Activated naive CD4-positive, alpha-beta T cell treated with anti-CD3 and anti-CD28 coated beads for 36 hours (primary cell): Measurements from ENCODE around the gene MYL5. TPM values are rescaled to one million over a fixed set of nuclear protein-coding genes. Genes with fewer than 3 reads are reported as not detected.
"Not testable (repeated sequence)": the region's sequence is repeated elsewhere in the genome, so short reads cannot be mapped to it uniquely, and the experiment has no call there.

Experiments used
- CTCF ChIA-PET: fragments of 350-600 bp; sonication (Branson Sonifier 250); formaldehyde crosslinking; loops from one replicate; lab custom pipeline; 2021; ENCODE audit warnings: antibody characterized with exemption; lab: Charles Lee
- DNase-seq: peaks from one replicate; pipeline ENCODE4 v3.0.0-alpha.2; 2020
- H3K27ac Mint-ChIP-seq: one replicate; pipeline ENCODE4 v1.8.0; 2021; ENCODE audit warnings: mild to moderate bottlenecking, mixed read lengths
- H3K27me3 Mint-ChIP-seq: one replicate; pipeline ENCODE4 v1.8.0; 2021; ENCODE audit warnings: low read depth, mixed read lengths
- H3K36me3 Mint-ChIP-seq: one replicate; pipeline ENCODE4 v1.8.0; 2021; ENCODE audit warnings: low read depth, mixed read lengths
- H3K4me1 Mint-ChIP-seq: one replicate; pipeline ENCODE4 v1.8.0; 2021; ENCODE audit warnings: low read depth, mixed read lengths
- H3K4me3 Mint-ChIP-seq: one replicate; pipeline ENCODE4 v1.8.0; 2021; ENCODE audit warnings: mild to moderate bottlenecking, moderate library complexity, mixed read lengths
- H3K9me3 Mint-ChIP-seq: one replicate; pipeline ENCODE4 v1.8.0; 2021; ENCODE audit warnings: mixed read lengths
- intact Hi-C: fragments of 100-400 bp; cut with micrococcal nuclease; formaldehyde crosslinking; loops from one replicate; pipeline ENCODE4 v1.15.1; 2023
- total RNA-seq, 2 experiments: library from RNA; stranded (reverse); gene quantifications; one replicate each; pipeline ENCODE4 v1.2.3, GENCODE V29; 2021

Gene MYL5
- total RNA-seq, 2 experiments from 2014 or later: 12.0 to 12.9 TPM

DNA sequence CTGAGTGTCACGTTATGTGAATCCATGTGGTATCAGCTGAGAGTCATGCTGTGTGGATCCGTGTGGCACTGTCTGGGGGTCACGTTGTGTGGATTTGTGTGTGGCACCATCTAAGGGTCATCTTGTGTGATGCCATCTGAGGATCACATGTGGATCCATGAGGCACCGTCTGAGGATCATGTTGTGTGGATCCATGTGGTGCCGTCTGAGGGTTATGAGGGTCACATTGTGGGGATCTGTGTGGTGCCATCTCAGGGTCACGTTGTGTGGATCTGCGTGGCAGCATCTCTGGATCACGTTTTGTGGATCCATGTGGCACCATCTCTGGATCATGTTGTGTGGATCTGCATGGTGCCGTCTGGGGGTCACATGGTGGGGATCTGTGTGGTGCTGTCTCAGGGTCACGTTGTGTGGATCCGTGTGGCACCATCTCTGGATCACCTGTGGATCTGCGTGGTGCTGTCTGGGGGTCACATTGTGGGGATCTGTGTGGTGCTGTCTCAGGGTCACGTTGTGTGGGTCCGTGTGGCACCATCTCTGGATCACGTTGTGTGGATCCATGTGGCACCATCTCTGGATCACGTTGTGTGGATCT lies 42.0 kb upstream of the MYL5 start:
- no peak overlapping the region for H3K27ac Mint-ChIP-seq
- H3K4me3 Mint-ChIP-seq: no peak overlapping the region
- no peaks in the 10 kb centered on the region for H3K4me1 Mint-ChIP-seq
- H3K9me3 Mint-ChIP-seq: peaks cover 5% of the 10 kb centered on the region
- no peaks in the 10 kb centered on the region for H3K36me3 Mint-ChIP-seq
- no peaks in the 10 kb centered on the region for H3K27me3 Mint-ChIP-seq
- CTCF ChIA-PET: no interaction called here
- intact Hi-C loops: no loop called here
- DNase-seq: no peak

DNA sequence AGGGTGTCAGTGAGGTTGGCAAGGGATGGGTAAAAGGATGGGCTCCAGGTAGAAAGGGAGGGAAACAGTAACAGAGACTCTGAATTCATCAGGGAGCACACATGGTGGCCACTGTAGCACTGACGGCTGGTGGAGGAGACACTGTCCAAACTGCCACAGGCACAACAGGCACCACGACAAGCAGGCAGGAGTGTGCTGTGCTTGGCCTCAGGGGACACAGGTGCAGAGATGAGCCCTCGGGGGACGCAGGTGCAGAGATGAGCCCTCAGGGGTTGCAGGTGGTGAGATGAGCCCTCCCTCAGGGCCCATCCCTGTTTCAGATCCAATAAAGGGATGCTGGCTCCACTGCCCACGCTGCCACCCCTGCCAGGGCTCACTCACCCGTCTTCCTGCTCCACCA lies 41.4 kb upstream of the MYL5 start:
- H3K9me3 Mint-ChIP-seq: peaks cover 5% of the 10 kb centered on the region
- no peaks in the 10 kb centered on the region for H3K4me1 Mint-ChIP-seq
- intact Hi-C loops: no loop called here
- no peak for DNase-seq
- no peak overlapping the region for H3K27ac Mint-ChIP-seq
- H3K36me3 Mint-ChIP-seq: no peaks in the 10 kb centered on the region
- CTCF ChIA-PET: no interaction called here
- H3K27me3 Mint-ChIP-seq: no peaks in the 10 kb centered on the region
- H3K4me3 Mint-ChIP-seq: no peak overlapping the region

GRCh38 chr4:633406-633805 lies 40.9 kb upstream of the MYL5 start:
- Mint-ChIP-seq H3K9me3 (peaks cover 5% of the 10 kb centered on the region), H3K27ac (no peak overlapping the region), H3K27me3 (no peaks in the 10 kb centered on the region), H3K4me1 (no peaks in the 10 kb centered on the region), H3K4me3 (no peak overlapping the region), H3K36me3 (no peaks in the 10 kb centered on the region)
- DNase-seq: no peak
- intact Hi-C loops: no loop called here
- CTCF ChIA-PET: no interaction called here

DNA sequence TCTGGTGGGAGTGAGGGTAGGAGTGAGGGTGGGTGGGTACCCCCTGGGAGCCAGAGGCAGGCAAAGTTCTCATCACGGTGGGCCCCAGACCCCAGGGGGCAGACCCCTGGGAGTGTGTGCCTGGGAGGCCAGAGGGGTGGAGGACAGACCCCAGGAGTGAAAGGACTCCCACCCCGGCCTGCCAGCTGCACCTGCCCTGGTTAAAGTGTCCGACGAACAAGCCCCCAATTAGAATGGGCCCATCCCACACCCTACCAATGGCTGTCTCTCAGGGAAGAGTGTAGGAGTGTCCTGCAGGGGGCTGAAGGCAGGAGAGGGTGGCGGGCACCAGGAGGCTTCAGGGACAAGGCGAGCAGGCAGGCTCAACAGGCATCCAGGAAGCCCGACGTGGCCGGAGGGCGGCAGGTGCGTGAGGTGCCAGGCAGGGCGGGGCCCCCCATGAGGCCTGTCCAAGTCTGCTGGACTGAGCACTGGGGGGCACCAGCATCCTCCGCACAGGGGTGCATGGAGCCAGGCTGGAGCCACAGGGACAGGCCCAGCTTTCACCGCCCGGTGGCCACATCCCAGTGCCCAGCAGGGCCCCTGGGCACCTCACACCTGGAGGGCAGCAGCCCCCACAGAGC lies 40.3 kb upstream of the MYL5 start:
- DNase-seq: no peak
- Mint-ChIP-seq H3K9me3 (peaks cover 5% of the 10 kb centered on the region), H3K4me3 (no peak overlapping the region), H3K27ac (no peak overlapping the region), H3K36me3 (no peaks in the 10 kb centered on the region), H3K4me1 (no peaks in the 10 kb centered on the region), H3K27me3 (peaks cover 2% of the 10 kb centered on the region)
- intact Hi-C loops: no loop called here
- CTCF ChIA-PET: no interaction called here

DNA sequence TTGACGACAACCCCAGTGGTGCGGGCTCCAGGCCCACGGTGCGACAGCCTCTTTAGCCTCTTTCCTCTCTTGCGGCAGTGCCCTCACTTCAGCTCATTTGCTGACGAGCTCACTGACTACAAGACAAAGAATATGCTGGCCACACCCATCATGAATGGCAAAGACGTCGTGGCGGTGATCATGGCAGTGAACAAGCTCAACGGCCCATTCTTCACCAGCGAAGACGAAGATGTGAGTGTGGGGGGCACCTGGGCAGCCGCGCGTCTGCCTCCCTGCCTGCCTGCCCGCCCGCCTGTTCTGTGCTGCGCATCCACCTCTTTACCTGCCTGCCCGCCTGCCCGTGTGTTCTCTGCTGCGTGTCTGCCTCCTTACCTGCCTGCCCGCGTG lies 39.8 kb upstream of the MYL5 start:
- no peak for DNase-seq
- Mint-ChIP-seq H3K9me3 (peaks cover 5% of the 10 kb centered on the region), H3K36me3 (no peaks in the 10 kb centered on the region), H3K27me3 (peaks cover 5% of the 10 kb centered on the region), H3K4me3 (no peak overlapping the region), H3K4me1 (no peaks in the 10 kb centered on the region), H3K27ac (no peak overlapping the region)
- intact Hi-C loops: no loop called here
- CTCF ChIA-PET: no interaction called here

DNA sequence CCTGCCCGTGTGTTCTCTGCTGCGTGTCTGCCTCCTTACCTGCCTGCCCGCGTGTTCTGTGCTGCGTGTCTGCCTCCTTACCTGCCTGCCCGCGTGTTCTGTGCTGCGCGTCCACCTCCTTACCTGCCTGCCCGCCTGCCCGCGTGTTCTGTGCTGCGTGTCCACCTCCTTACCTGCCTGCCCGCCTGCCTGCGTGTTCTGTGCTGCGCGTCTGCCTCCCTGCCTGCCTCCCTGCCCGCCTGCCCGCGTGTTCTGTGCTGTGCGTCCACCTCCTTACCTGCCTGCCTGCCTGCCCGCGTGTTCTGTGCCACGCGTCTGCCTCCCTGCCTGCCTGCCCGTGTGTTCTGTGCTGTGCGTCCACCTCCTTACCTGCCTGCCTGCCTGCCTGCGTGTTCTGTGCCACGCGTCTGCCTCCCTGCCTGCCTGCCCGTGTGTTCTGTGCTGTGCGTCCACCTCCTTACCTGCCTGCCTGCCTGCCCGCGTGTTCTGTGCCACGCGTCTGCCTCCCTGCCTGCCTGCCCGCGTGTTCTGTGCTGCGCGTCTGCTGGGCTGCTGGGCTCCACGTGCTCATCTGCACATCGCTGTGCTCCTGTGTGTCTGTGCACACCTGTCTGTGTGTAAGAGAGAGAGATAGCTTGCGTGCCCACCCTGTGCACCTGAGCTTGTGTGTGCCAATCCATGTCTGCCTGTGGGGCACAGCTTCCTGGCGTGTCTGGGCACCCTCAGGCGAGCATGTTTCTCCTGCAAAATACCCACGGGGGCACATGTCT lies 39.1 kb upstream of the MYL5 start:
- intact Hi-C loops, CTCF ChIA-PET, H3K9me3 Mint-ChIP-seq, H3K27me3 Mint-ChIP-seq, DNase-seq, H3K36me3 Mint-ChIP-seq, H3K4me3 Mint-ChIP-seq, H3K27ac Mint-ChIP-seq, H3K4me1 Mint-ChIP-seq: not testable (repeated sequence)

GRCh38 chr4:635851-636627 lies 38.3 kb upstream of the MYL5 start:
- no peak for DNase-seq
- CTCF ChIA-PET: no interaction called here
- Mint-ChIP-seq H3K4me1 (no peaks in the 10 kb centered on the region), H3K36me3 (no peaks in the 10 kb centered on the region), H3K27ac (no peak overlapping the region), H3K9me3 (peaks cover 5% of the 10 kb centered on the region), H3K27me3 (peaks cover 5% of the 10 kb centered on the region), H3K4me3 (no peak overlapping the region)
- intact Hi-C loops: no loop called here

- H3K4me3 Mint-ChIP-seq: no peak overlapping the region
- CTCF ChIA-PET: no interaction called here
- no peak for DNase-seq
- H3K27me3 Mint-ChIP-seq: peaks cover 5% of the 10 kb centered on the region
- no peaks in the 10 kb centered on the region for H3K36me3 Mint-ChIP-seq
- intact Hi-C loops: no loop called here
- H3K27ac Mint-ChIP-seq: no peak overlapping the region
- no peaks in the 10 kb centered on the region for H3K4me1 Mint-ChIP-seq
- peaks cover 5% of the 10 kb centered on the region for H3K9me3 Mint-ChIP-seq
Observed at GRCh38 chr4:636628-637159, 37.6 kb upstream of the MYL5 start.

GRCh38 chr4:637536-638280 lies 36.6 kb upstream of the MYL5 start:
- intact Hi-C loops: no loop called here
- H3K27me3 Mint-ChIP-seq: peaks cover 5% of the 10 kb centered on the region
- no peaks in the 10 kb centered on the region for H3K4me1 Mint-ChIP-seq
- no peak for DNase-seq
- H3K36me3 Mint-ChIP-seq: no peaks in the 10 kb centered on the region
- no peak overlapping the region for H3K27ac Mint-ChIP-seq
- H3K9me3 Mint-ChIP-seq: peaks cover 2% of the 10 kb centered on the region
- no peak overlapping the region for H3K4me3 Mint-ChIP-seq
- CTCF ChIA-PET: no interaction called here

GRCh38 chr4:642366-642765 lies 32.0 kb upstream of the MYL5 start:
- intact Hi-C loops, DNase-seq, H3K9me3 Mint-ChIP-seq, H3K27ac Mint-ChIP-seq, H3K4me3 Mint-ChIP-seq, H3K36me3 Mint-ChIP-seq, H3K27me3 Mint-ChIP-seq, H3K4me1 Mint-ChIP-seq: not testable (repeated sequence)
- CTCF ChIA-PET: interaction anchor here (0.7 kb wide), 1 partner anchor 239 kb away, joined by 4 read pairs; no protein-coding TSS in a partner anchor

DNA sequence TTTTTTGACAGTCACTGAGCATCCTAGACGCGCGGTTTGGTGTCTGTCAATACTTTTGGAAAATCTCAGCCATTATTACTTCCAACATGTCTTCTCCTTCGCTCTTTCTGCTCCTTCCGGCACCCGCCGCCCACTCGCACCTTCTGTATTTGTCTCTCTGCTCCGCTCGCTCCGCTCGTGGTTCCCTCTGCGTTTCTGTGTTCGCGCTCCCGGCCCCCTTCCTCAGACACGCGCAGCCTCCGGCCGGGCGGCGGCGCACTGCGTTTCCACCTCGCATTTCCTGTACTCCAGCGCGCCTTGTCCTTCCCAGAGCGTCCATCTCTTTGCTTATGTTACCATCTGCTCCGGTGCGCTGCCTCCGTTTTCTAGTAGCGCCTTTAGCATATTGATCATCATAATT lies 27.9 kb upstream of the MYL5 start:
- Mint-ChIP-seq H3K4me1 (peaks cover 5% of the 10 kb centered on the region), H3K9me3 (no peaks in the 10 kb centered on the region), H3K36me3 (no peaks in the 10 kb centered on the region), H3K27me3 (peaks cover 3% of the 10 kb centered on the region), H3K4me3 (peak overlapping the region; percentile 60), H3K27ac (no peak overlapping the region)
- intact Hi-C loops: no loop called here
- peak; percentile 47 for DNase-seq
- CTCF ChIA-PET: no interaction called here

DNA sequence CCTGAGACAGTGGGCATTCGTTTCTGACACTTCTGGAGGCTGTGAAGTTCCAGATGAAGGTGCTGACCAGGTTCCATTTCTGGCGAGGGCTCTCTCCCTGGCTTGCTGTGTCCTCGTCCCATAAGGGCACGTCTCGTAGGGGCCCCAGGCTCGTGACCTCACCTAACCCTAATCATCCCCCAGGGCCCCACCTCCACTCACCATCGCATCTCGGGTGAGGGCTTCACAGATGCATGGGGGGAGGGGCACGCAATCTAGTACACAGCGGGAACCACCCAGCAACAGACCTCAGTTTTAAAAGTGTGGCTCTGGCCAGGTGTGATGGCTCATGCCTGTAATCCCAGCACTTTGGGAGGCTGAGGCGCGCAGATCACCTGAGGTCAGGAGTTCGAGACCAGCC lies 26.9 kb upstream of the MYL5 start:
- intact Hi-C loops: no loop called here
- CTCF ChIA-PET: interaction anchor here (0.6 kb wide), 1 partner anchor 266 kb away, joined by 3 read pairs; no protein-coding TSS in a partner anchor

More for the DNA sequence above, 26.9 kb upstream of the MYL5 start:
- H3K36me3 Mint-ChIP-seq: no peaks in the 10 kb centered on the region
- no peak overlapping the region for H3K27ac Mint-ChIP-seq
- H3K4me3 Mint-ChIP-seq: no peak overlapping the region
- no peak for DNase-seq
- H3K27me3 Mint-ChIP-seq: peaks cover 3% of the 10 kb centered on the region
- peaks cover 5% of the 10 kb centered on the region for H3K4me1 Mint-ChIP-seq
- no peaks in the 10 kb centered on the region for H3K9me3 Mint-ChIP-seq
